SIG-M5 treated with dmso at 0.1 percent for 504 hours (cell line): ENCODE data around the gene CDH6.

Source experiments
- DNase-seq: peaks from one replicate; lab custom pipeline; 2025; ENCODE audit not compliant: unreplicated experiment; lab: John Stamatoyannopoulos, UW

Gene CDH6

DNA sequence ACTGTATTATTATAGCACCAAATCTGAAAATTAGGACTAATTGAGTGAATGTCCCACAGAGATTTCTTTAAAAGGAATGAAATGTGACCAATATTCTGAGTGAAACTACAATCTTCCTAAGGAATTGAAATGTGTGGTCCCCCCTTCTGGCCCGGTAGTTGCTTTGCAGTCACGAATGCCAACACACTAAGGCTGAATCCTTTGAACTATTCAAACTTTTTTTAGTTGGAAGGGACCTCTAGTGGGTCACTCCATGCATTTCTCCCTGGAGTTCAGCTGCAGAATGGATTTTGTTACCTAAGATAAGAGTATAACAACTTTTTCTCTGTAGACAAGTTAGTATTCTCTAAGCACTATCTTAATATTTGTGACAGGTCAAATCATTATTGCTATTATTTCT lies 2.8 kb downstream of the CDH6 start:
- DNase-seq = peak; percentile 9

DNA sequence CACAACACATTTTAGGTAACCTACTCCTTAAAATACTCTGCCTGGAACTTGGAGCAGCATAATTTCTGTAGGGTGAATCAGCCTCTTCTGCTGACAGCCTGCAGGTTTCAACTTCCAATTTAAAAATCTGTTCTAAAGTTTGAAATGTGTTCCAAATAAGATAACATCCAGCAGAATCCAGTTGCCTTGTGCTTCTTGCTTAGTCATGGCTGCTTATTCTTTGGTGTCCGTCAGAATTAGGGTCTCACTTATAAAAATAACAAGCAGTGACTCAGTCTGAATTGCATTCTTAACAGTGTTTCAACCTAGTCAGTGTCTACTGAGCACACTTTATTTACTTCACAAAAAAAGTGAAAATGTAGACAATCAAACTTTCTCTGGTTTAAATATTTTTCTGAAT lies 3.7 kb downstream of the CDH6 start:
- no peak for DNase-seq

DNA sequence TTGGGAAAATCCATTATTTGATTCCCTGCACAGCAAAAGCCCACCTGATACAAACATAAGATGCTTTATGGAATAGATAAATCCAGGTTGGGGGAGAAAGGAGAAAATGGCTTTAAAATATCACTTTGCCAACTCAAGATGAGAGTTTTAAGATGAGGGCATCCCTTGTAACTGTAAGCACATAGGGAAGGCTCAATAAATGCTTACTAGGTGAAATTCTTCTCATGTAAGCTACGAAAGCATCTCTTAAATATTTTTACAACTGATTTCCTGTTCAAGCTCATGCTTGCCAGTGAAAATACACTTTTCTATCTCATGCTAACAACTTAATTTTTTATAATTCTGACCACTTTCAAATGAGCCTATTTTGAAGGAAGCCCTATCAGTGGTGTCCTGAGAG lies 11.5 kb downstream of the CDH6 start:
- DNase-seq = no peak

DNA sequence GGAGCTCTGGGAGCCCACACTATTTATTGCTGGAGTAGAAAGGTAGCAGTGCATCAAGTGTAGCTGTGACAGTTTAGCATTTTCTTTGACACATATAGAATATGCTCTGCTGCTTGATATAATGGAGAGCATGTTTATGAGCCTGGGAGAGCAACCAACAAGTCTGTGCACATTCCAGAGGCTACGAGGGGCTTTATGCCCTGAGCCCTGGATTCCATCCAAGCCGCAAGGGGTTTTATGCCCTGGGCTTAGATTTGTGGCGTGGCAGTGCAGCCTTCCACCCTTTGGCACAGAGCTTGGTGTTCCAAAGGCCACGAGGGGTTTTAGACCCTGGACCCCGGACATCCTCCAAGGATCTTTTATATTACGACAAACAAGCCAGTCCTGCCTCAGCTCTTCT lies 14.6 kb downstream of the CDH6 start:
- DNase-seq = no peak

DNA sequence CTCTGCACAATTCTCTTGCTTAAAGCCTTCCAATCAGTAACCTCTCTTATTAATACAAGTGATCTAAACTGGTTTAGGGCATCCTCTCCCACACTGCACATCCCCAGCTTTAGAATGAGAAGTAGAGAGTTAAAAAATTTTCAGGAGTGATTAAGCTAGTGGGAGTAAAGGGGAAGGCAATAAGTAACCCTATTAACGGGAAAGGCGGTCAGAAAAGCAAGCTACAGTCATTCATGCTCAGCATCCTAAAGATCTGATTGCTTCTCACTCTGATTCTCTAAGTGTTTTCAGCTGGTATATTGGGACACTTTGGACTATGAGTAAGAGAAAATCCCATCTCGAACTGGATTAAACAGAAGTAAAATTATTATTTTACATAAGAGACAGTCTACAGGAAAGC lies 15.8 kb downstream of the CDH6 start:
- no peak for DNase-seq

- no peak for DNase-seq
Observed at GRCh38 chr5:31211098-31211497, 17.6 kb downstream of the CDH6 start.

GRCh38 chr5:31213257-31213656 lies 19.8 kb downstream of the CDH6 start:
- no peak for DNase-seq

- DNase-seq = no peak
Observed at GRCh38 chr5:31213705-31214121, 20.2 kb downstream of the CDH6 start.

- no peak for DNase-seq
Observed at GRCh38 chr5:31214229-31214628, 20.7 kb downstream of the CDH6 start.

DNA sequence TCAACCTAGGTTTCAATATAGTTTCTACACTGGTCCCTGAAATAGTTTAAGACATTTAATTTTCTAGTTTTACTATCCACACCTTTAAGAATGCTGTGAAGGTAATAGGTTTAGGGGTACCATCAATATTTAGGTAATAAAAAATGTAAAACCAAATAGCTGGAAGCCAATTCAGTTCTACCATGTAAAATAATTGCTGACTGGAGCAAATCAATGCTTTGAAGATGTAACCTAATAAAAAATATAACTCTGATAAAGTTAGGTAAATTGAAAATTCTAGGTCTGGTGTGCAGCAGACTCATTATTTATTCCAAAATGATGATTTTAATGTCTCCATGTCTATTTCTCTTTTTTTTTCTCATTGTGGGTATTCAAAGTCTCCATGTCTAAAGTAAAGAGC lies 21.8 kb downstream of the CDH6 start:
- no peak for DNase-seq

GRCh38 chr5:31217446-31217845 lies 24.0 kb downstream of the CDH6 start:
- DNase-seq = no peak

- DNase-seq = no peak
Observed at GRCh38 chr5:31218978-31219377, 25.5 kb downstream of the CDH6 start.

DNA sequence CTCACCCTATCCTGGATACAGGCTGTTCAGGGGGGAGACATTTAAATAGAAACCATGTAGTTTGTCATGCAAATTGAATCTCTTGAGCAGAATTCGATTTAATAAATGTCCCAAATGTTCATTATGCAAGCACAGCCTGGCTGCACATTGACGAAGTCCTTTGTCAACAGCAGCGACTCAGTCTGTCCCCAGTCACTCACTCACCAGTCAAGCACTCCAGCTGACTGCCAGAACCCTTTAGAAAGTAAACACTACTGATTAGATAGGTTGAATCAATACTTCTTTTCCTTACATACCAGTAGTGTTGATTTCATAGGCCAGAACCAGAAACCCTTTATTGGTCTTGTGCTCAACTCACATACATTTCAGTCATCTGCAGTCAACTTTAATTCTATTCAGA lies 27.5 kb downstream of the CDH6 start:
- DNase-seq = no peak

GRCh38 chr5:31225118-31225517 lies 31.6 kb downstream of the CDH6 start:
- DNase-seq = no peak

DNA sequence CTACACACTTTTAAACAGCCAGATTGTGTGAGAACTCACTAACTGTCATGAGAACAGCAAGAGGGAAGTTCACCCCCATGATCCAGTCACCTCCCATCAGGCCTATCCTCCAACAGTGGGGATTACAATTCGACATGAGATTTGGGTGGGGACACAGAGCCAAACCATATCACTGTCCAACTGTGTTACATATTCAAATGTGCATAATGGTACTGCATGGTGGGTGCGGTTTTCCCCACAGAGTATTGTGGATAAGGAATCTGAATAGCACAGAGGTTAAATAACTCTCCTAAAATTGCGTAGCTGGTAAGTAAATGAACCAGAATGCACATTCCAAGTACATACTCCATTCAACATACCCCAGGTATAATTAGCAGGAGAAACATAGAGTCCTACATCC lies 32.1 kb downstream of the CDH6 start:
- no peak for DNase-seq

GRCh38 chr5:31226651-31227050 lies 33.2 kb downstream of the CDH6 start:
- DNase-seq = no peak

- no peak for DNase-seq
Observed at GRCh38 chr5:31229266-31229665, 35.8 kb downstream of the CDH6 start.

DNA sequence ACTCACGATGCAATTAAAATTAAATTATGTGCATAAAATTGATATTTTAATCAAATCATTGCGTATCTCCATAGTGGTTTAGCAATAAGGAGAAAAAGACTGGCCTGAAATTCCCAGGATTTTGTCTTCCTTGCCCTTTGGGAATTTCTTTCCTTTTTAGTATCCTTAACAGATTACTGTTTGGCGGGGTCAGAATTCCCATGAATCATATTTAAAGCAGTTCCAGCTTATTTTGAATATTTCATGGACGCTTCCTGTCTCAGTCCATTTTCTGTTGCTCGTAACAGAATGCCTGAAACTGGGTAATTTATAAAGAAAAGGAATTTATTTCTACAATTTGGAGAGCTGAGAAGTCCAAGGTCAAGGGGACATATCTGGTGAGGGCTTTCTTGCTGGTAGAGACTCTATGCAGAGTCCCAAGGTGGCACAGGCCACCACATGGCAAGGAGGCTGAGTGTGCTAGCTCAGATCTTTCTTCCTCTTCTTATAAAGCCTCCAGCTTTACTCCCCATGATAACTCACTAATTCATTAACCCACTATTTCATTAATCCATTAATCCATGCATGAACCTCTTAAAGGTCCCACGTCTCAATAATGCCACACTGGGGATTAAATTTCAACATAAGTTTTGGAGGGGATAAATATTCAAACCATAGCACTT lies 37.8 kb downstream of the CDH6 start:
- DNase-seq = no peak

GRCh38 chr5:31232273-31232888 lies 38.9 kb downstream of the CDH6 start:
- DNase-seq = peak; percentile 63

- no peak for DNase-seq
Observed at GRCh38 chr5:31235381-31235780, 41.9 kb downstream of the CDH6 start.

DNA sequence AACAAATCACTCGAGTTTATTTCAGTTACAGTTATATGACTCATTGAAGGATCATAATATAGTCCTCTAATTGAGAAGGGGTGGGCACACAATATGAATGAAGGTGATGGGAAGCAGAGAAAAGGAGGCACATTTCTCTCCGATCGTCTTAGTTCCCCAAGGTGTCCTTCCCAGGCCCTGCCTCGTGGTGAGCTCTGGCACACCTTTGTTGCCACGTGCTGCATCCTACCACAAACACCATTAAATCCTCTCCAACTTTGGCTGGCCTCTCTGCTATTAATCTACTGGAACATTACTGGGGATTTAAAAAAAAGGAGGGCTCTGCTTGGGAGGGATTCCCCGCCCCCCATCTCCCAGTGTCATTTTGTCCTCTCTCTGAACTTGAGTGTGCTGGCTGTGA lies 42.9 kb downstream of the CDH6 start:
- no peak for DNase-seq

- no peak for DNase-seq
Observed at GRCh38 chr5:31237174-31237573, 43.7 kb downstream of the CDH6 start.

GRCh38 chr5:31238497-31238896 lies 45.0 kb downstream of the CDH6 start:
- no peak for DNase-seq
